ENCODE results near the gene ESYT2.

DNA sequence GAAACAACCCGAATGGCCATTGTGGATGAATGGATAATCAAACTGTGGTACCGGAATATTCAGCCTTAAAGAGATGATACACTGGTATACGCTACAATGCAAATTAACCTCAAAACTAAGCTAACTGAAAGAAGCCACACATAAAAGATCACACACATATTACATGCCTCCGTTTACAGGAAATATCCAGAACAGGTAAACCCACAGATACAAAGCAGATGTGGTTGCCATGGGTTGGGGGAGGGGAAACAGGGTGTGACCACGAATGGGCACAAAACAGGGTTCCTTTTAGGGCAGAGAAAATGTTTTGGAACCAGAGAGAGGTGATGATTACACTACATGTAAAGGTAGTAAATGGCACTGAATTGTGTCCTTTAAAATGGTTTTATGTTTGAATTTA is 16.6 kb downstream of the ESYT2 start:
- TF ChIP-seq, protein P1, sequence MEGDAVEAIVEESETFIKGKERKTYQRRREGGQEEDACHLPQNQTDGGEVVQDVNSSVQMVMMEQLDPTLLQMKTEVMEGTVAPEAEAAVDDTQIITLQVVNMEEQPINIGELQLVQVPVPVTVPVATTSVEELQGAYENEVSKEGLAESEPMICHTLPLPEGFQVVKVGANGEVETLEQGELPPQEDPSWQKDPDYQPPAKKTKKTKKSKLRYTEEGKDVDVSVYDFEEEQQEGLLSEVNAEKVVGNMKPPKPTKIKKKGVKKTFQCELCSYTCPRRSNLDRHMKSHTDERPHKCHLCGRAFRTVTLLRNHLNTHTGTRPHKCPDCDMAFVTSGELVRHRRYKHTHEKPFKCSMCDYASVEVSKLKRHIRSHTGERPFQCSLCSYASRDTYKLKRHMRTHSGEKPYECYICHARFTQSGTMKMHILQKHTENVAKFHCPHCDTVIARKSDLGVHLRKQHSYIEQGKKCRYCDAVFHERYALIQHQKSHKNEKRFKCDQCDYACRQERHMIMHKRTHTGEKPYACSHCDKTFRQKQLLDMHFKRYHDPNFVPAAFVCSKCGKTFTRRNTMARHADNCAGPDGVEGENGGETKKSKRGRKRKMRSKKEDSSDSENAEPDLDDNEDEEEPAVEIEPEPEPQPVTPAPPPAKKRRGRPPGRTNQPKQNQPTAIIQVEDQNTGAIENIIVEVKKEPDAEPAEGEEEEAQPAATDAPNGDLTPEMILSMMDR (IDR thresholded peaks at IDR 0.05): no peak
- TF ChIP-seq POLR2AphosphoS5 (IDR thresholded peaks at IDR 0.05) (no peak), POLR2A (IDR thresholded peaks at IDR 0.05) (no peak), EP300 (IDR thresholded peaks at IDR 0.05) (no peak)
